Keratinocyte (primary cell): ENCODE data around the gene BANP. TPM values are rescaled to one million over a fixed set of nuclear protein-coding genes. Genes with fewer than 3 reads are reported as not detected.

ENCODE experiments used
- DNase-seq: peaks from one replicate; pipeline ENCODE4 v3.0.0-alpha.2; 2011; ENCODE audit warnings: low read depth, missing footprints, low spot score
- FAIRE-seq: peaks from 2 replicates; lab custom pipeline; 2011; peaks lifted over from hg19 to GRCh38; lab: Jason Lieb, UNC
- H2AFZ ChIP-seq: 2 replicates; pipeline ENCODE4 v1.6.0; 2012; ENCODE audit warnings: low read length, control low read depth, inconsistent platforms; ENCODE audit not compliant: control insufficient read depth
- H3K27ac ChIP-seq: 2 replicates; pipeline ENCODE4 v1.5.1; 2011; ENCODE audit warnings: low read length; ENCODE audit not compliant: control insufficient read depth, insufficient read depth
- H3K27me3 ChIP-seq: 3 replicates; pipeline ENCODE4 v1.6.0; 2011; ENCODE audit warnings: low read length; ENCODE audit not compliant: control insufficient read depth, insufficient read depth; ENCODE audit errors: extremely low read depth
- H3K36me3 ChIP-seq, 2 experiments: 2 replicates in 1 of 2; 3 replicates in 1 of 2; pipeline ENCODE4 v1.5.1; 2011; ENCODE audit warnings: low read length in 2 of 2, mild to moderate bottlenecking in 1 of 2; ENCODE audit not compliant: control insufficient read depth in 2 of 2, insufficient read depth in 2 of 2; ENCODE audit errors: extremely low read depth in 1 of 2
- H3K4me1 ChIP-seq: 3 replicates; pipeline ENCODE4 v1.5.1; 2011; ENCODE audit warnings: low read length; ENCODE audit not compliant: control insufficient read depth, insufficient read depth; ENCODE audit errors: extremely low read depth
- H3K4me2 ChIP-seq: 3 replicates; pipeline ENCODE4 v1.6.0; 2011; ENCODE audit warnings: low read depth, low read length; ENCODE audit not compliant: control insufficient read depth, insufficient read depth; ENCODE audit errors: extremely low read depth
- H3K4me3 ChIP-seq, 3 experiments: fragments of 200-600 bp in 1 of 3; sonication (generic) in 1 of 3; 2 replicates in 2 of 3; 3 replicates in 1 of 3; pipeline ENCODE4 v1.5.1; 2011 to 2016; ENCODE audit warnings: low read length in 3 of 3, mild to moderate bottlenecking in 3 of 3, control low read depth in 2 of 3, inconsistent platforms in 1 of 3, low read depth in 1 of 3, mixed read lengths in 1 of 3, mixed run types in 1 of 3, moderate library complexity in 1 of 3; ENCODE audit not compliant: control insufficient read depth in 2 of 3, insufficient read depth in 2 of 3; ENCODE audit errors: extremely low read depth in 1 of 3
- H3K79me2 ChIP-seq: 2 replicates; pipeline ENCODE4 v1.6.0; 2012; ENCODE audit warnings: low read length; ENCODE audit not compliant: control insufficient read depth, insufficient read depth
- H3K9ac ChIP-seq: 3 replicates; pipeline ENCODE4 v1.6.0; 2011; ENCODE audit warnings: low read length; ENCODE audit not compliant: control insufficient read depth, insufficient read depth; ENCODE audit errors: extremely low read depth
- H3K9me1 ChIP-seq: 3 replicates; pipeline ENCODE4 v1.6.0; 2011; ENCODE audit warnings: low read length; ENCODE audit not compliant: control insufficient read depth, insufficient read depth; ENCODE audit errors: extremely low read depth
- H3K9me3 ChIP-seq: 2 replicates; pipeline ENCODE4 v1.5.1; 2012; ENCODE audit warnings: low read depth, low read length; ENCODE audit not compliant: control insufficient read depth
- H4K20me1 ChIP-seq: 3 replicates; pipeline ENCODE4 v1.6.0; 2011; ENCODE audit warnings: low read length; ENCODE audit not compliant: control insufficient read depth, insufficient read depth; ENCODE audit errors: extremely low read depth
- EZH2 ChIP-seq: IDR thresholded peaks from one replicate; pipeline ENCODE4 v1.6.1; 2012; ENCODE audit warnings: inconsistent platforms, mild to moderate bottlenecking, low read length, moderate library complexity
- dilution Hi-C: fragments of 300-500 bp; cut with MboI; formaldehyde crosslinking; loops from one replicate; pipeline ENCODE4 v1.7.0; 2020; ENCODE audit warnings: low sequenced_read_pairs; ENCODE audit not compliant: extremely low pct_ligation_motif_present
- polyA plus RNA-seq, 5 experiments: library from polyadenylated mRNA; depleted of rRNA in 3 of 5; stranded (reverse) in 3 of 5; stranded (forward) in 1 of 5; unstranded in 1 of 5; fragments of >200 nt; gene quantifications; 1 replicate in 1 of 5; 2 replicates in 3 of 5; 3 replicates in 1 of 5; pipeline versions ENCODE4 v1.2.1 to v1.2.3, GENCODE V29; 2011 to 2012; ENCODE audit warnings: missing spikeins in 2 of 5, low read depth in 1 of 5, low replicate concordance in 1 of 5
- TF ChIP-seq, protein P1 (sequence below), 3 experiments: IDR thresholded peaks in 1 of 3; conservative IDR thresholded peaks in 1 of 3; optimal IDR thresholded peaks in 1 of 3; 2 replicates in 2 of 3; 3 replicates in 1 of 3; pipeline versions ENCODE3 to v1.5.1; 2011; ENCODE audit warnings: low read length in 3 of 3, mild to moderate bottlenecking in 3 of 3, moderate library complexity in 2 of 3, control low read depth in 1 of 3, inconsistent platforms in 1 of 3; ENCODE audit not compliant: insufficient read depth in 2 of 3; ENCODE audit errors: extremely low read depth in 1 of 3

BANP gene
- polyA plus RNA-seq, 1 donor (not counting 4 experiments of a cell fraction or from before 2014, with no cell fraction given) = 10.8 TPM

DNA sequence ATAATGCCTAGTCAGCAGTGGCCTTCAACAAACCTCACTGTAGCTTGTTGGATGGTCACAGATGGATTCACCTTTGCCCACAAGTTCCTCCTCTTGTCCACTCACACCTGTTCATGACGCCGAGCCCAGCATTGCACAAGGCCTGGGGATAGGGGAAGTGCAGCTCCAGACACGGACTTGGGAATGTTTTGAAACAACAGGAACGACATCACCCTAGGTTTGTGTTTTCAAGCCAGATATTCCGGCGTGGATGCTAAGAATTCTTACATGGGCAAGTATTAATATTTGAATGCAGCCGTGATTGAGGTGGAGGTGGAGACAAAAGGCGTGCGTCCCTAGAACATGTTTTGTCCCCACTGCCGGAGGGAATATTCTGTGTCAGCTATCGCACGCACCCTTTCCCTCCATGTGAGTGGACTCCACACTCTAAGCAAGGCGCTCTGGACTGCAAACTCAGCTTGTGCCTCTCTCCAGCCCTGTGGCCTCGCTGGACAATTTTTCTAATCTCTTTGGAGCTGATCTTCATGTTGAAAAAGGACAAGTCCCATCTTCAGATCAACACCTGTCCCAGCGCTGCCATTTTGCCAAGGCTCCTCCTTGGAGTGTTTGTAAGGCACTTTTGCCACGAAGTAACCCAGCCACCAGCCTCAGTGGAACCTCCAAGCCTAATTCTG lies 2.0 kb upstream of the BANP start:
- Histone ChIP-seq H3K4me1 (peaks cover 16% of the 10 kb centered on the region), H2AFZ (no peak overlapping the region), H3K4me2 (no peak overlapping the region), H3K9me1 (no peaks in the 10 kb centered on the region), H3K27me3 (no peaks in the 10 kb centered on the region), H3K79me2 (peaks cover 26% of the 10 kb centered on the region), H3K27ac (no peak overlapping the region), H4K20me1 (no peaks in the 10 kb centered on the region), H3K9ac (no peak overlapping the region), H3K36me3 (peaks cover 8 to 10% of the 10 kb centered on the region in 2 experiments), H3K9me3 (no peaks in the 10 kb centered on the region), H3K4me3 (no peak overlapping the region)
- TF ChIP-seq EZH2 = no peak
- TF ChIP-seq, protein P1, sequence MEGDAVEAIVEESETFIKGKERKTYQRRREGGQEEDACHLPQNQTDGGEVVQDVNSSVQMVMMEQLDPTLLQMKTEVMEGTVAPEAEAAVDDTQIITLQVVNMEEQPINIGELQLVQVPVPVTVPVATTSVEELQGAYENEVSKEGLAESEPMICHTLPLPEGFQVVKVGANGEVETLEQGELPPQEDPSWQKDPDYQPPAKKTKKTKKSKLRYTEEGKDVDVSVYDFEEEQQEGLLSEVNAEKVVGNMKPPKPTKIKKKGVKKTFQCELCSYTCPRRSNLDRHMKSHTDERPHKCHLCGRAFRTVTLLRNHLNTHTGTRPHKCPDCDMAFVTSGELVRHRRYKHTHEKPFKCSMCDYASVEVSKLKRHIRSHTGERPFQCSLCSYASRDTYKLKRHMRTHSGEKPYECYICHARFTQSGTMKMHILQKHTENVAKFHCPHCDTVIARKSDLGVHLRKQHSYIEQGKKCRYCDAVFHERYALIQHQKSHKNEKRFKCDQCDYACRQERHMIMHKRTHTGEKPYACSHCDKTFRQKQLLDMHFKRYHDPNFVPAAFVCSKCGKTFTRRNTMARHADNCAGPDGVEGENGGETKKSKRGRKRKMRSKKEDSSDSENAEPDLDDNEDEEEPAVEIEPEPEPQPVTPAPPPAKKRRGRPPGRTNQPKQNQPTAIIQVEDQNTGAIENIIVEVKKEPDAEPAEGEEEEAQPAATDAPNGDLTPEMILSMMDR (optimal IDR thresholded peaks at IDR 0.05 in 1 of 3, IDR thresholded peaks at IDR 0.05 in 1 of 3, conservative IDR thresholded peaks at IDR 0.05 in 1 of 3; ENCODE audit: extremely low read depth in 1 of 3, insufficient read depth in 2 of 3, low read length in 3 of 3) = no peak
- no peak for DNase-seq
- dilution Hi-C loops = no loop called here
- FAIRE-seq = no peak

DNA sequence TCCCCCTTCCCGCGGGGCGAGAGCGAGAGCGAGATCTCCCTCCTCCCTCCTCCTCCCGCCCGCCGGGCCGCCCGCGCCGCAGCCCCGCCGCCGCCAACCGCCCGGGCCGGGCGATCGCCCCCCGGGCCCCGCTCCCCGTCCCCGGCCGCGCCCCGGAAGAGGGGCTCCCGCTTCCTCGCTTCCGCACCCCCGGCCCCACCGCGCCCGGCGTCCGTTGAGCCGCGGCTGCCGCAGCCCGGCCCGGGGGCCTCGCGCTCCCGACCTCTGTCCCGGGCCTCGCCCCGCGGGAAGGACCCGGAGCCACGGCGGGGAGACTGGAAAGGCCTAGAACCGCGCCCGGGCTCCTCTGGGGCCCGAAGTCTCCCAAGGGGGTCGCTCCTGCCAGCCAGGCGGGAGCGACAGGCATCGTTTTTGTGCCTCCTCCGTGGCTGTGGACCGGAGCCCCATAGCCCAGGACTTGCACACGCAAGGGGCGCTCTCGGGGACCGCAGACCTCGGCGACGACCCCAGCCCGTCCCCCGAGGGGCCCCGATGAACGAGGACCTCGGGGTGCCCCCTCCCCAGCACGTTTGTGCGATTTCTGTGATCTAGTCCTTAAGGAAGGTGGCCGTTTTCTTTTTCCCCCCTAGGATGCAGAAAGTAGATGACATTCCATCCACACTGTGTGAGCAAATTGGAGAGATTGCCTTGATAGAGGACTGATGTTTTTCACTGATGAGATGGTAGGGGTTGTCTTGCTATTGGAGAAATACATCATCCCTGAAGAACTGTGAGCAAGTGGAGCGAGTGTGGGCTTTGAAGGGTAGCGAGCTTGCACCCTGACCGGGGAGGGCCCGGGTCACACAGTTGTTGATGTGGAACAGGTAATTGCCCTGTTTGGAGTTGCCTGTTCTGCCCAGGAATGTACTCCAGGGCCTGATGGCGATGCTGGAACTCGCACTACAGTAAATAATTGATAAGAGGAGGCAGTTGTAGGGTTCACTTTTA lies 611 bp downstream of the BANP start:
- Histone ChIP-seq H3K4me2 (peak overlapping the region; percentile 86), H3K4me3 (peak overlapping the region; percentile 72 to 94 (median 87)), H3K36me3 (peaks cover 19% of the 10 kb centered on the region in 2 experiments), H3K4me1 (peaks cover 10% of the 10 kb centered on the region), H3K27ac (peak overlapping the region; percentile 83), H3K9me3 (no peaks in the 10 kb centered on the region), H3K9ac (peak overlapping the region; percentile 94), H2AFZ (no peak overlapping the region), H3K9me1 (no peaks in the 10 kb centered on the region), H3K79me2 (peaks cover 52% of the 10 kb centered on the region), H4K20me1 (no peaks in the 10 kb centered on the region), H3K27me3 (no peaks in the 10 kb centered on the region)
- DNase-seq (no peak), FAIRE-seq (no peak)
- dilution Hi-C loops = no loop called here
- no peak for TF ChIP-seq EZH2
- TF ChIP-seq, protein P1 (optimal IDR thresholded peaks at IDR 0.05 in 1 of 3, IDR thresholded peaks at IDR 0.05 in 1 of 3, conservative IDR thresholded peaks at IDR 0.05 in 1 of 3; ENCODE audit: extremely low read depth in 1 of 3, insufficient read depth in 2 of 3, low read length in 3 of 3) = peak; percentile 7 to 19 (median 13)
